GM23338 (cell line): ENCODE results near the gene MED13L. TPM values are rescaled to one million over a fixed set of nuclear protein-coding genes. Genes with fewer than 3 reads are reported as not detected.

Source experiments
- ATAC-seq: fragments of 200-7000 bp; cut with Tn5 transposase; 3 replicates; pipeline ENCODE4 v1.9.1; 2020
- DNase-seq: peaks from one replicate; pipeline ENCODE4 v3.0.0-alpha.2; 2015; ENCODE audit warnings: low spot score
- H2AFZ ChIP-seq: fragments of 200-600 bp; sonication (generic); 2 replicates; pipeline ENCODE4 v1.8.0; 2016; ENCODE audit warnings: antibody characterized with exemption, mild to moderate bottlenecking, moderate library complexity
- H3F3A ChIP-seq: fragments of 200-600 bp; sonication (generic); replicated peaks from 2 replicates; pipeline ENCODE4 v1.8.0; 2017; ENCODE audit warnings: antibody characterized with exemption, mixed run types, low read depth
- H3K27ac ChIP-seq: fragments of 200-600 bp; sonication (generic); 2 replicates; pipeline ENCODE4 v1.6.1; 2016; ENCODE audit warnings: low read depth
- H3K27me3 ChIP-seq: fragments of 200-600 bp; sonication (generic); 2 replicates; pipeline ENCODE4 v1.8.0; 2016; ENCODE audit warnings: mild to moderate bottlenecking, mixed run types, moderate library complexity; ENCODE audit not compliant: insufficient read depth
- H3K36me3 ChIP-seq: fragments of 200-600 bp; sonication (generic); 2 replicates; pipeline ENCODE4 v1.8.0; 2016; ENCODE audit warnings: mild to moderate bottlenecking; ENCODE audit not compliant: insufficient read depth
- H3K4me1 ChIP-seq: fragments of 200-600 bp; sonication (generic); 2 replicates; pipeline ENCODE4 v1.8.0; 2016; ENCODE audit warnings: mild to moderate bottlenecking, moderate library complexity; ENCODE audit not compliant: insufficient read depth
- H3K4me2 ChIP-seq: fragments of 200-600 bp; sonication (generic); 2 replicates; pipeline ENCODE4 v1.7.1; 2017; ENCODE audit warnings: mixed run types
- H3K4me3 ChIP-seq: fragments of 200-600 bp; sonication (generic); 2 replicates; pipeline ENCODE4 v1.6.1; 2016; ENCODE audit warnings: mixed run types
- H3K79me2 ChIP-seq: fragments of 200-600 bp; sonication (generic); replicated peaks from 2 replicates; pipeline ENCODE4 v1.8.0; 2017; ENCODE audit warnings: mild to moderate bottlenecking; ENCODE audit not compliant: insufficient read depth
- H3K9me2 ChIP-seq: fragments of 200-600 bp; sonication (generic); 2 replicates; pipeline ENCODE4 v1.8.0; 2017; ENCODE audit not compliant: insufficient read depth
- H4K20me1 ChIP-seq: fragments of 200-600 bp; sonication (generic); replicated peaks from 2 replicates; pipeline ENCODE4 v1.8.0; 2017; ENCODE audit warnings: mild to moderate bottlenecking; ENCODE audit not compliant: insufficient read depth
- H3K27ac Mint-ChIP-seq: 2 replicates; pipeline ENCODE4 v1.8.0; 2020; ENCODE audit warnings: inconsistent platforms, mild to moderate bottlenecking, moderate library complexity, mixed read lengths
- H3K27me3 Mint-ChIP-seq: 3 replicates; pipeline ENCODE4 v1.8.0; 2022; ENCODE audit warnings: low read depth, mild to moderate bottlenecking, moderate library complexity, mixed read lengths, inconsistent platforms; ENCODE audit not compliant: insufficient read depth, poor library complexity
- H3K36me3 Mint-ChIP-seq: 3 replicates; pipeline ENCODE4 v1.8.0; 2021; ENCODE audit warnings: low read depth, mild to moderate bottlenecking, inconsistent platforms, moderate library complexity, mixed read lengths
- H3K4me1 Mint-ChIP-seq: 3 replicates; pipeline ENCODE4 v1.8.0; 2020; ENCODE audit warnings: mild to moderate bottlenecking, inconsistent platforms, mixed read lengths
- H3K4me3 Mint-ChIP-seq: 3 replicates; pipeline ENCODE4 v1.8.0; 2021; ENCODE audit warnings: moderate library complexity, mild to moderate bottlenecking, inconsistent platforms, mixed read lengths
- H3K9me3 Mint-ChIP-seq: 3 replicates; pipeline ENCODE4 v1.8.0; 2020; ENCODE audit warnings: moderate library complexity, mild to moderate bottlenecking, inconsistent platforms, mixed read lengths
- CREB1 ChIP-seq: fragments of 250-450 bp; sonication (Bioruptor Pico); IDR thresholded peaks from 2 replicates; pipeline ENCODE4 v1.5.0; 2020; ENCODE audit warnings: low read depth, mild to moderate bottlenecking, moderate library complexity
- EZH2 ChIP-seq: fragments of 200-600 bp; sonication (generic); IDR thresholded peaks from one replicate; pipeline ENCODE4 v1.8.0; 2017; ENCODE audit warnings: antibody characterized with exemption, mild to moderate bottlenecking, low read depth; ENCODE audit not compliant: unreplicated experiment
- EZH2phosphoT487 ChIP-seq: fragments of 200-600 bp; sonication (generic); IDR thresholded peaks from one replicate; pipeline ENCODE4 v1.8.1; 2018; ENCODE audit warnings: antibody characterized with exemption; ENCODE audit not compliant: unreplicated experiment
- JUNB ChIP-seq: IDR thresholded peaks from one replicate; pipeline ENCODE4 v1.6.1; 2016; ENCODE audit warnings: antibody characterized with exemption; ENCODE audit not compliant: unreplicated experiment
- NANOG ChIP-seq: IDR thresholded peaks from 2 replicates; pipeline ENCODE4 v1.6.1; 2016; ENCODE audit warnings: antibody characterized with exemption, borderline replicate concordance
- POLR2AphosphoS5 ChIP-seq: IDR thresholded peaks from 2 replicates; pipeline ENCODE4 v1.6.1; 2016; ENCODE audit warnings: antibody characterized with exemption, low read depth
- STAT1 ChIP-seq: IDR thresholded peaks from one replicate; pipeline ENCODE4 v1.6.1; 2016; ENCODE audit warnings: antibody characterized with exemption; ENCODE audit not compliant: unreplicated experiment
- ZNF114 ChIP-seq: fragments of 250-450 bp; sonication (Bioruptor Pico); IDR thresholded peaks from 2 replicates; pipeline ENCODE4 v1.5.0; 2020; ENCODE audit warnings: mild to moderate bottlenecking, moderate library complexity
- ZNF331 ChIP-seq: fragments of 250-450 bp; sonication (Bioruptor Pico); IDR thresholded peaks from 2 replicates; pipeline ENCODE4 v1.5.0; 2020; ENCODE audit warnings: low read depth, mild to moderate bottlenecking, moderate library complexity
- polyA plus RNA-seq: library from polyadenylated mRNA; unstranded; fragments of >200 nt; fragmentation: Nextera tagmentation; extraction: Ambion mirVana; gene quantifications from 2 replicates; pipeline ENCODE4 v1.2.1, GENCODE V29; 2016
- total RNA-seq: library from RNA; depleted of rRNA; stranded (reverse); fragments of >200 nt; shearing (Covaris generic); gene quantifications from 2 replicates; pipeline ENCODE4 v1.2.3, GENCODE V29; 2014
- TF ChIP-seq, protein P1 (sequence below): IDR thresholded peaks from 2 replicates; pipeline ENCODE4 v1.6.1; 2016; ENCODE audit warnings: antibody characterized with exemption
- TF ChIP-seq, protein P2 (sequence below): IDR thresholded peaks from one replicate; pipeline ENCODE4 v1.6.1; 2018; ENCODE audit warnings: antibody characterized with exemption; ENCODE audit not compliant: unreplicated experiment
- TF ChIP-seq, protein P3 (sequence below): fragments of 250-450 bp; sonication (Bioruptor Pico); IDR thresholded peaks from 2 replicates; pipeline ENCODE4 v1.5.0; 2020; ENCODE audit warnings: mild to moderate bottlenecking, moderate library complexity
- TF ChIP-seq, protein P4 (sequence below), 2 experiments: fragments of 200-600 bp in 1 of 2; sonication (generic) in 1 of 2; conservative IDR thresholded peaks; 2 replicates each; pipeline versions ENCODE4 v1.5.1 to v1.6.1; 2016 to 2017; ENCODE audit warnings: antibody characterized with exemption in 2 of 2, low read depth in 2 of 2, mild to moderate bottlenecking in 2 of 2, moderate library complexity in 1 of 2

MED13L gene
- total and polyA plus RNA-seq, 2 experiments from 2014 or later, result 20.9 to 73.6 TPM

DNA sequence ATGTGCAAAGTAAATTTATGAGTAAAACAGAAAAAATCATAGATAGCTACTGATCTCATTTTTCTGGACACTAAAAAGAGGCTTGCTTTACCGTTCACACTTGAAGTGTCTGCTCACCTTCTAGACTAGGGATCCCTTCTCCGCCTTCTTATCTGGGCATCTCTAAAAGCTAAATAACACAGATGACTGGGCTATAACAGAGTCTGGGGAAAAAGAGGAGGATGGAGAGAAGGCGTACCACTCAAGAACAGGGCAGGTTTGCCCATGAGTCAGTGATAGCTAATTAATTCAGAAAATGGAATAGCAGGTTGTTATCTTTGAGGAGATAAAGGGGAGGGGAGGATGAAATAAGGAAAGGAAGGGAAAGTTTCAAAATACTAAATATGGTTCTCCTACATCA is 185.3 kb downstream of the MED13L start:
- no peaks in the 10 kb centered on the region for H3K9me2 ChIP-seq
- DNase-seq (no peak), ATAC-seq (no peak)
- no peak overlapping the region for H3K4me3 Mint-ChIP-seq
- H3K4me2 ChIP-seq, result no peak overlapping the region
- H3K27me3 Mint-ChIP-seq, result no peaks in the 10 kb centered on the region
- H3K27me3 ChIP-seq, result no peaks in the 10 kb centered on the region
- H3K36me3 ChIP-seq, result no peaks in the 10 kb centered on the region
- peaks cover 16% of the 10 kb centered on the region for H3K4me1 Mint-ChIP-seq
- H3K9me3 Mint-ChIP-seq, result no peaks in the 10 kb centered on the region
- H3K27ac ChIP-seq, result no peak overlapping the region
- H4K20me1 ChIP-seq, result 0 out of 2 replicates have a peak, but pooled peaks cover 3% of the 10 kb centered on the region
- no peak for TF ChIP-seq ZNF331 (CRISPR knock-in tag)
- TF ChIP-seq, protein P1, sequence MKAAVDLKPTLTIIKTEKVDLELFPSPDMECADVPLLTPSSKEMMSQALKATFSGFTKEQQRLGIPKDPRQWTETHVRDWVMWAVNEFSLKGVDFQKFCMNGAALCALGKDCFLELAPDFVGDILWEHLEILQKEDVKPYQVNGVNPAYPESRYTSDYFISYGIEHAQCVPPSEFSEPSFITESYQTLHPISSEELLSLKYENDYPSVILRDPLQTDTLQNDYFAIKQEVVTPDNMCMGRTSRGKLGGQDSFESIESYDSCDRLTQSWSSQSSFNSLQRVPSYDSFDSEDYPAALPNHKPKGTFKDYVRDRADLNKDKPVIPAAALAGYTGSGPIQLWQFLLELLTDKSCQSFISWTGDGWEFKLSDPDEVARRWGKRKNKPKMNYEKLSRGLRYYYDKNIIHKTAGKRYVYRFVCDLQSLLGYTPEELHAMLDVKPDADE, result no peak
- TF ChIP-seq NANOG, result no peak
- TF ChIP-seq POLR2AphosphoS5, result no peak
- TF ChIP-seq EZH2, result no peak
- TF ChIP-seq STAT1, result no peak
- TF ChIP-seq, protein P2, sequence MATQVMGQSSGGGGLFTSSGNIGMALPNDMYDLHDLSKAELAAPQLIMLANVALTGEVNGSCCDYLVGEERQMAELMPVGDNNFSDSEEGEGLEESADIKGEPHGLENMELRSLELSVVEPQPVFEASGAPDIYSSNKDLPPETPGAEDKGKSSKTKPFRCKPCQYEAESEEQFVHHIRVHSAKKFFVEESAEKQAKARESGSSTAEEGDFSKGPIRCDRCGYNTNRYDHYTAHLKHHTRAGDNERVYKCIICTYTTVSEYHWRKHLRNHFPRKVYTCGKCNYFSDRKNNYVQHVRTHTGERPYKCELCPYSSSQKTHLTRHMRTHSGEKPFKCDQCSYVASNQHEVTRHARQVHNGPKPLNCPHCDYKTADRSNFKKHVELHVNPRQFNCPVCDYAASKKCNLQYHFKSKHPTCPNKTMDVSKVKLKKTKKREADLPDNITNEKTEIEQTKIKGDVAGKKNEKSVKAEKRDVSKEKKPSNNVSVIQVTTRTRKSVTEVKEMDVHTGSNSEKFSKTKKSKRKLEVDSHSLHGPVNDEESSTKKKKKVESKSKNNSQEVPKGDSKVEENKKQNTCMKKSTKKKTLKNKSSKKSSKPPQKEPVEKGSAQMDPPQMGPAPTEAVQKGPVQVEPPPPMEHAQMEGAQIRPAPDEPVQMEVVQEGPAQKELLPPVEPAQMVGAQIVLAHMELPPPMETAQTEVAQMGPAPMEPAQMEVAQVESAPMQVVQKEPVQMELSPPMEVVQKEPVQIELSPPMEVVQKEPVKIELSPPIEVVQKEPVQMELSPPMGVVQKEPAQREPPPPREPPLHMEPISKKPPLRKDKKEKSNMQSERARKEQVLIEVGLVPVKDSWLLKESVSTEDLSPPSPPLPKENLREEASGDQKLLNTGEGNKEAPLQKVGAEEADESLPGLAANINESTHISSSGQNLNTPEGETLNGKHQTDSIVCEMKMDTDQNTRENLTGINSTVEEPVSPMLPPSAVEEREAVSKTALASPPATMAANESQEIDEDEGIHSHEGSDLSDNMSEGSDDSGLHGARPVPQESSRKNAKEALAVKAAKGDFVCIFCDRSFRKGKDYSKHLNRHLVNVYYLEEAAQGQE, result no peak
- TF ChIP-seq EZH2phosphoT487, result no peak
- no peak for TF ChIP-seq CREB1 (CRISPR knock-in tag)
- TF ChIP-seq, protein P3, sequence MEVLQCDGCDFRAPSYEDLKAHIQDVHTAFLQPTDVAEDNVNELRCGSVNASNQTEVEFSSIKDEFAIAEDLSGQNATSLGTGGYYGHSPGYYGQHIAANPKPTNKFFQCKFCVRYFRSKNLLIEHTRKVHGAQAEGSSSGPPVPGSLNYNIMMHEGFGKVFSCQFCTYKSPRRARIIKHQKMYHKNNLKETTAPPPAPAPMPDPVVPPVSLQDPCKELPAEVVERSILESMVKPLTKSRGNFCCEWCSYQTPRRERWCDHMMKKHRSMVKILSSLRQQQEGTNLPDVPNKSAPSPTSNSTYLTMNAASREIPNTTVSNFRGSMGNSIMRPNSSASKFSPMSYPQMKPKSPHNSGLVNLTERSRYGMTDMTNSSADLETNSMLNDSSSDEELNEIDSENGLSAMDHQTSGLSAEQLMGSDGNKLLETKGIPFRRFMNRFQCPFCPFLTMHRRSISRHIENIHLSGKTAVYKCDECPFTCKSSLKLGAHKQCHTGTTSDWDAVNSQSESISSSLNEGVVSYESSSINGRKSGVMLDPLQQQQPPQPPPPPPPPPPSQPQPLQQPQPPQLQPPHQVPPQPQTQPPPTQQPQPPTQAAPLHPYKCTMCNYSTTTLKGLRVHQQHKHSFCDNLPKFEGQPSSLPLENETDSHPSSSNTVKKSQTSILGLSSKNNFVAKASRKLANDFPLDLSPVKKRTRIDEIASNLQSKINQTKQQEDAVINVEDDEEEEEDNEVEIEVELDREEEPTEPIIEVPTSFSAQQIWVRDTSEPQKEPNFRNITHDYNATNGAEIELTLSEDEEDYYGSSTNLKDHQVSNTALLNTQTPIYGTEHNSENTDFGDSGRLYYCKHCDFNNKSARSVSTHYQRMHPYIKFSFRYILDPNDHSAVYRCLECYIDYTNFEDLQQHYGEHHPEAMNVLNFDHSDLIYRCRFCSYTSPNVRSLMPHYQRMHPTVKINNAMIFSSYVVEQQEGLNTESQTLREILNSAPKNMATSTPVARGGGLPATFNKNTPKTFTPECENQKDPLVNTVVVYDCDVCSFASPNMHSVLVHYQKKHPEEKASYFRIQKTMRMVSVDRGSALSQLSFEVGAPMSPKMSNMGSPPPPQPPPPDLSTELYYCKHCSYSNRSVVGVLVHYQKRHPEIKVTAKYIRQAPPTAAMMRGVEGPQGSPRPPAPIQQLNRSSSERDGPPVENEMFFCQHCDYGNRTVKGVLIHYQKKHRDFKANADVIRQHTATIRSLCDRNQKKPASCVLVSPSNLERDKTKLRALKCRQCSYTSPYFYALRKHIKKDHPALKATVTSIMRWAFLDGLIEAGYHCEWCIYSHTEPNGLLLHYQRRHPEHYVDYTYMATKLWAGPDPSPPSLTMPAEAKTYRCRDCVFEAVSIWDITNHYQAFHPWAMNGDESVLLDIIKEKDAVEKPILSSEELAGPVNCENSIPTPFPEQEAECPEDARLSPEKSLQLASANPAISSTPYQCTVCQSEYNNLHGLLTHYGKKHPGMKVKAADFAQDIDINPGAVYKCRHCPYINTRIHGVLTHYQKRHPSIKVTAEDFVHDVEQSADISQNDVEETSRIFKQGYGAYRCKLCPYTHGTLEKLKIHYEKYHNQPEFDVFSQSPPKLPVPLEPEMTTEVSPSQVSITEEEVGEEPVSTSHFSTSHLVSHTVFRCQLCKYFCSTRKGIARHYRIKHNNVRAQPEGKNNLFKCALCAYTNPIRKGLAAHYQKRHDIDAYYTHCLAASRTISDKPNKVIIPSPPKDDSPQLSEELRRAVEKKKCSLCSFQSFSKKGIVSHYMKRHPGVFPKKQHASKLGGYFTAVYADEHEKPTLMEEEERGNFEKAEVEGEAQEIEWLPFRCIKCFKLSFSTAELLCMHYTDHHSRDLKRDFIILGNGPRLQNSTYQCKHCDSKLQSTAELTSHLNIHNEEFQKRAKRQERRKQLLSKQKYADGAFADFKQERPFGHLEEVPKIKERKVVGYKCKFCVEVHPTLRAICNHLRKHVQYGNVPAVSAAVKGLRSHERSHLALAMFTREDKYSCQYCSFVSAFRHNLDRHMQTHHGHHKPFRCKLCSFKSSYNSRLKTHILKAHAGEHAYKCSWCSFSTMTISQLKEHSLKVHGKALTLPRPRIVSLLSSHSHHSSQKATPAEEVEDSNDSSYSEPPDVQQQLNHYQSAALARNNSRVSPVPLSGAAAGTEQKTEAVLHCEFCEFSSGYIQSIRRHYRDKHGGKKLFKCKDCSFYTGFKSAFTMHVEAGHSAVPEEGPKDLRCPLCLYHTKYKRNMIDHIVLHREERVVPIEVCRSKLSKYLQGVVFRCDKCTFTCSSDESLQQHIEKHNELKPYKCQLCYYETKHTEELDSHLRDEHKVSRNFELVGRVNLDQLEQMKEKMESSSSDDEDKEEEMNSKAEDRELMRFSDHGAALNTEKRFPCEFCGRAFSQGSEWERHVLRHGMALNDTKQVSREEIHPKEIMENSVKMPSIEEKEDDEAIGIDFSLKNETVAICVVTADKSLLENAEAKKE (CRISPR knock-in tag), result no peak
- TF ChIP-seq ZNF114 (CRISPR knock-in tag), result no peak
- TF ChIP-seq JUNB, result no peak
- TF ChIP-seq, protein P4, sequence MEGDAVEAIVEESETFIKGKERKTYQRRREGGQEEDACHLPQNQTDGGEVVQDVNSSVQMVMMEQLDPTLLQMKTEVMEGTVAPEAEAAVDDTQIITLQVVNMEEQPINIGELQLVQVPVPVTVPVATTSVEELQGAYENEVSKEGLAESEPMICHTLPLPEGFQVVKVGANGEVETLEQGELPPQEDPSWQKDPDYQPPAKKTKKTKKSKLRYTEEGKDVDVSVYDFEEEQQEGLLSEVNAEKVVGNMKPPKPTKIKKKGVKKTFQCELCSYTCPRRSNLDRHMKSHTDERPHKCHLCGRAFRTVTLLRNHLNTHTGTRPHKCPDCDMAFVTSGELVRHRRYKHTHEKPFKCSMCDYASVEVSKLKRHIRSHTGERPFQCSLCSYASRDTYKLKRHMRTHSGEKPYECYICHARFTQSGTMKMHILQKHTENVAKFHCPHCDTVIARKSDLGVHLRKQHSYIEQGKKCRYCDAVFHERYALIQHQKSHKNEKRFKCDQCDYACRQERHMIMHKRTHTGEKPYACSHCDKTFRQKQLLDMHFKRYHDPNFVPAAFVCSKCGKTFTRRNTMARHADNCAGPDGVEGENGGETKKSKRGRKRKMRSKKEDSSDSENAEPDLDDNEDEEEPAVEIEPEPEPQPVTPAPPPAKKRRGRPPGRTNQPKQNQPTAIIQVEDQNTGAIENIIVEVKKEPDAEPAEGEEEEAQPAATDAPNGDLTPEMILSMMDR (conservative IDR thresholded peaks at IDR 0.05; ENCODE audit: low read depth in 2 of 2), result no peak
- no peak overlapping the region for H3K4me3 ChIP-seq
- H3K36me3 Mint-ChIP-seq, result no peaks in the 10 kb centered on the region
- no peak overlapping the region for H2AFZ ChIP-seq
- no peaks in the 10 kb centered on the region for H3F3A ChIP-seq
- peaks cover 13% of the 10 kb centered on the region for H3K4me1 ChIP-seq
- no peak overlapping the region for H3K27ac Mint-ChIP-seq
- H3K79me2 ChIP-seq, result peaks cover 28% of the 10 kb centered on the region
